ENCODE data around the gene CNOT6L. TPM values are rescaled to one million over a fixed set of nuclear protein-coding genes. Genes with fewer than 3 reads are reported as not detected.

CNOT6L gene
- total and polyA plus RNA-seq, 2 of the 13 experiments (the other 11 are each of a cell fraction or from before 2014, with no cell fraction given), result 7.9 to 13.5 TPM

- H3K4me1 ChIP-seq (ENCODE audit: insufficient read depth, low read length), result no peaks in the 10 kb centered on the region
- TF ChIP-seq GATA4 (IDR thresholded peaks at IDR 0.05; ENCODE audit: borderline replicate concordance, low read depth), result no peak
- peak; percentile 91 for TF ChIP-seq ZNF7 (CRISPR knock-in tag; IDR thresholded peaks at IDR 0.05)
- no peak for TF ChIP-seq POGK (CRISPR knock-in tag; conservative IDR thresholded peaks at IDR 0.05)
- no peak for TF ChIP-seq ZNF761 (CRISPR knock-in tag; conservative IDR thresholded peaks at IDR 0.05)
- peaks cover 22% of the 10 kb centered on the region for H3K9me3 ChIP-seq (ENCODE audit: low read length)
- H2AFZ ChIP-seq (ENCODE audit: low read length), result no peak overlapping the region
- WGBS (ENCODE audit: low lambda C conversion rate), result 100% methylated on average over 1 of the region's 1 CpG
- CTCF ChIA-PET (ENCODE audit: low intra/inter-chr PET ratio, low total read pairs), result no interaction called here
- H3K4me3 ChIP-seq (replicated peaks in 1 of 3; ENCODE audit: insufficient read depth in 1 of 3, low read depth in 2 of 3, low read length in 3 of 3), result no peak overlapping the region
- H3K9ac ChIP-seq (ENCODE audit: insufficient read depth, low read depth, low read length), result no peak overlapping the region
- intact Hi-C loops (cut with micrococcal nuclease; ENCODE audit: unreplicated experiment), result no loop called here
- peaks cover 0 to 11% of the 10 kb centered on the region in 2 experiments; a peak in 3 of 5 replicates for H3K36me3 ChIP-seq (replicated peaks in 1 of 2; ENCODE audit: control insufficient read depth in 1 of 2, insufficient read depth in 2 of 2, low read length in 2 of 2)
- in situ Hi-C loops (cut with HindIII; ENCODE audit: extremely low pct_ligation_motif_present, low pct_unique_long_range_greater_than_20kb), result no loop called here
- no peak overlapping the region for H3K4me2 ChIP-seq (ENCODE audit: low read depth, low read length)
- POLR2A ChIA-PET, result no interaction called here
- FAIRE-seq (no peak), ATAC-seq (no peak), DNase-seq (ENCODE audit: low spot score) (no peak)
- H3K79me2 ChIP-seq (ENCODE audit: insufficient read depth, low read length), result peaks cover 2% of the 10 kb centered on the region
- H4K20me1 ChIP-seq (ENCODE audit: insufficient read depth, low read length), result no peaks in the 10 kb centered on the region; the same call in 1 of the 2 replicates
- H3K27me3 ChIP-seq (ENCODE audit: control insufficient read depth in 1 of 2, insufficient read depth in 2 of 2, low read length in 2 of 2), result no peaks in the 10 kb centered on the region
- BruUV-seq (replicated peaks), result no TSS peak
- no peak overlapping the region for H3K27ac ChIP-seq (ENCODE audit: extremely low read length, insufficient read depth, low read length)
Observed at GRCh38 chr4:77762531-77762930, 56.6 kb downstream of the CNOT6L start.

- TF ChIP-seq ZNF280D (CRISPR knock-in tag; IDR thresholded peaks at IDR 0.05) (0 out of 2 replicates have a peak, but pooled peaks have one; percentile 34), ZNF24 (IDR thresholded peaks at IDR 0.05) (peak; percentile 77; the same call in 1 of the 2 replicates), ATAD3A (CRISPR knock-in tag; IDR thresholded peaks at IDR 0.05) (no peak)
- ChIA-PET POLR2A (no interaction called here), CTCF (ENCODE audit: low intra/inter-chr PET ratio, low total read pairs) (no interaction called here)
- Histone ChIP-seq H3K36me3 (replicated peaks in 1 of 2; ENCODE audit: control insufficient read depth in 1 of 2, insufficient read depth in 2 of 2, low read length in 2 of 2) (peaks cover 0 to 17% of the 10 kb centered on the region in 2 experiments; a peak in 4 of 5 replicates), H3K9me3 (ENCODE audit: low read length) (peaks cover 22% of the 10 kb centered on the region), H3K79me2 (ENCODE audit: insufficient read depth, low read length) (peaks cover 2% of the 10 kb centered on the region), H3K27ac (ENCODE audit: extremely low read length, insufficient read depth, low read length) (no peak overlapping the region), H4K20me1 (ENCODE audit: insufficient read depth, low read length) (no peaks in the 10 kb centered on the region; the same call in 1 of the 2 replicates), H3K27me3 (ENCODE audit: control insufficient read depth in 1 of 2, insufficient read depth in 2 of 2, low read length in 2 of 2) (no peaks in the 10 kb centered on the region), H2AFZ (ENCODE audit: low read length) (no peak overlapping the region), H3K4me1 (ENCODE audit: insufficient read depth, low read length) (no peaks in the 10 kb centered on the region), H3K4me3 (replicated peaks in 1 of 3; ENCODE audit: insufficient read depth in 1 of 3, low read depth in 2 of 3, low read length in 3 of 3) (no peak overlapping the region), H3K4me2 (ENCODE audit: low read depth, low read length) (no peak overlapping the region), H3K9ac (ENCODE audit: insufficient read depth, low read depth, low read length) (no peak overlapping the region)
- DNase-seq (ENCODE audit: low spot score) (no peak), ATAC-seq (no peak), FAIRE-seq (no peak)
- WGBS (ENCODE audit: low lambda C conversion rate), result 98% methylated on average over 1 of the region's 1 CpG
- no TSS peak for BruUV-seq (replicated peaks)
- in situ Hi-C loops (cut with HindIII; ENCODE audit: extremely low pct_ligation_motif_present, low pct_unique_long_range_greater_than_20kb), result no loop called here
- intact Hi-C loops (cut with micrococcal nuclease; ENCODE audit: unreplicated experiment), result no loop called here
Observed at GRCh38 chr4:77761595-77761994, 57.6 kb downstream of the CNOT6L start.
